DOHH2 (cell line): ENCODE measurements around the gene CEBPG.

ENCODE experiments used
- CTCF ChIP-seq: fragments of 200-600 bp; sonication (generic); IDR thresholded peaks from one replicate; pipeline ENCODE4 v1.5.1; 2014; ENCODE audit warnings: antibody characterized with exemption, mild to moderate bottlenecking, low read depth, low read length; ENCODE audit not compliant: poor library complexity, severe bottlenecking
- EZH2phosphoT487 ChIP-seq: fragments of 200-600 bp; sonication (generic); IDR thresholded peaks from 2 replicates; pipeline ENCODE4 v1.6.1; 2017; ENCODE audit warnings: borderline replicate concordance, mild to moderate bottlenecking, antibody characterized with exemption, low read length, moderate library complexity, mixed read lengths

- TF ChIP-seq CTCF (no peak), EZH2phosphoT487 (no peak)
These were observed 30.2 kb upstream of the CEBPG start for GRCh38 chr19:33343301-33343700.
